ENCODE measurements around the gene B3GNT2. TPM values are rescaled to one million over a fixed set of nuclear protein-coding genes. Genes with fewer than 3 reads are reported as not detected.
A peak's percentile ranks its signal among the peaks of the same experiment; 100 is the strongest.

The B3GNT2 gene
- total and polyA plus RNA-seq, 9 of the 15 experiments (the other 6 are each of a cell fraction or from before 2014, with no cell fraction given): 6.0 to 38.9 (median 25.0) TPM

DNA sequence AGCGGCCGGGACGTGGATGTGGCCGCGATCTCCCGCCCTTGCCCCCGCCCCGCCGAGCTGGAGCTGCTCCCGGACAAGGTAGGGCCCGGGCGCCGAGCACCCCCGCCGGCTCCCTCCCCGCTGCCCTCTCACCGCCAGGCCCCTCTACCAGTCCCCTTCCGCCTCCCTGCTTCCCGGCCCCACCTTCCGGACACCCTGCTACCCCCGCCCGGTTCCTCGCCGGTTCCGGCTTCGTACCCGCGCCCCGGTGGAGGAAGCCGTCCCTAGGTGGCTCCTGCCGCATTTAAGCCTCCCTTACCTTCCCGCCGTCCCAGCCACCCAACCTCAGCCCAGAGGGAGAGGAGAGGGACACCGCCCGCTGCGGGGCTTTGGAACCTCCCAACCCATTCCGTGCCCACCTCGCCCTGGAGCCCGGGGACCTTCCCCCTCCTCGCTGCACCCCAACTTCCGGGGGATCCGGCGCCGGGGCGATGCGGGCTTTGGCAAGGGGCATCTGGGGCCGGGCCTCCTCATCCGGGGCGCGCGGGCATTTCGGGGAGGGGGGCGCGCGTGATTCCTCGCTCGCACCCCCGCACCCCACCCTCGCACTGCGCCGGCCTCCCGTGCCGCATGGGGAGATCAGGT, 475 bp downstream of the B3GNT2 start:
- Histone ChIP-seq H3K27ac (ENCODE audit: extremely low read depth, low read depth, low read length) (peak overlapping the region; percentile 70), H3K4me3 (peak overlapping the region; percentile 79), H3K36me3 (ENCODE audit: control insufficient read depth, insufficient read depth, low read length) (no peaks in the 10 kb centered on the region), H3K9me1 (ENCODE audit: control insufficient read depth, insufficient read depth, low read length) (no peaks in the 10 kb centered on the region), H3K4me1 (replicated peaks in 1 of 2; ENCODE audit: control insufficient read depth in 2 of 2, insufficient read depth in 2 of 2, low read length in 2 of 2) (peaks cover 28 to 36% of the 10 kb centered on the region in 2 experiments), H3K9ac (ENCODE audit: insufficient read depth in 1 of 2, low read depth in 2 of 2, low read length in 2 of 2) (peak overlapping the region; percentile 71 to 98), H3K27me3 (ENCODE audit: control insufficient read depth in 2 of 2, insufficient read depth in 2 of 2, low read length in 2 of 2) (no peaks in the 10 kb centered on the region), H2AFZ (ENCODE audit: low read depth, low read length) (peak overlapping the region; percentile 66), H3K79me2 (ENCODE audit: control insufficient read depth, insufficient read depth, low read length) (peaks cover 55% of the 10 kb centered on the region), H3K9me3 (replicated peaks; ENCODE audit: control insufficient read depth, insufficient read depth, low read depth, low read length) (no peaks in the 10 kb centered on the region), H4K20me1 (replicated peaks; ENCODE audit: control insufficient read depth, insufficient read depth, low read length) (peaks cover 21% of the 10 kb centered on the region; the same call in 1 of the 2 replicates), H3K4me2 (ENCODE audit: insufficient read depth, low read length) (peak overlapping the region; percentile 73)
- in situ Hi-C loops (cut with MboI): no loop called here
- BruUV-seq (replicated peaks): no TSS peak
- ChIA-PET CTCF (ENCODE audit: low intra/inter-chr PET ratio) (no interaction called here), POLR2A (interaction anchor here (0.5 to 0.6 kb wide), 2 partner anchors 138 to 286 kb away, joined by 3 read pairs; no protein-coding TSS in a partner anchor)
- DNase-seq (ENCODE audit: extremely low read depth in 1 of 4, low spot score in 3 of 4): peak; percentile 60 to 82 (median 76)
- FAIRE-seq: no peak
- intact Hi-C loops (cut with micrococcal nuclease): loop anchor here (2.0 to 5.0 kb wide), 2 partner anchors 100 to 279 kb away; no protein-coding TSS in a partner anchor
- peak; percentile 69 for ATAC-seq
- 0% methylated on average over 38 of the region's 63 CpGs for WGBS (ENCODE audit: insufficient coverage, low coverage, missing lambda C conversion rate)
- TF ChIP-seq, protein P1, sequence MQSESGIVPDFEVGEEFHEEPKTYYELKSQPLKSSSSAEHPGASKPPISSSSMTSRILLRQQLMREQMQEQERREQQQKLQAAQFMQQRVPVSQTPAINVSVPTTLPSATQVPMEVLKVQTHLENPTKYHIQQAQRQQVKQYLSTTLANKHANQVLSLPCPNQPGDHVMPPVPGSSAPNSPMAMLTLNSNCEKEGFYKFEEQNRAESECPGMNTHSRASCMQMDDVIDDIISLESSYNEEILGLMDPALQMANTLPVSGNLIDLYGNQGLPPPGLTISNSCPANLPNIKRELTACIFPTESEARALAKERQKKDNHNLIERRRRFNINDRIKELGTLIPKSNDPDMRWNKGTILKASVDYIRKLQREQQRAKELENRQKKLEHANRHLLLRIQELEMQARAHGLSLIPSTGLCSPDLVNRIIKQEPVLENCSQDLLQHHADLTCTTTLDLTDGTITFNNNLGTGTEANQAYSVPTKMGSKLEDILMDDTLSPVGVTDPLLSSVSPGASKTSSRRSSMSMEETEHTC (IDR thresholded peaks at IDR 0.05): peak; percentile 34; the same call in 1 of the 2 replicates
- TF ChIP-seq RBM22 (IDR thresholded peaks at IDR 0.05; ENCODE audit: low read depth, low read length, poor library complexity, severe bottlenecking) (peak; percentile 24), POLR2H (tag; IDR thresholded peaks at IDR 0.05; ENCODE audit: low read depth) (no peak), FIP1L1 (IDR thresholded peaks at IDR 0.05; ENCODE audit: low read depth, low read length, poor library complexity, severe bottlenecking) (peak; percentile 29), ZNF274 (IDR thresholded peaks at IDR 0.05; ENCODE audit: borderline replicate concordance, low read depth, low read length) (no peak), NFIX (CRISPR knock-in tag; IDR thresholded peaks at IDR 0.05; ENCODE audit: low read depth) (no peak), CBX3 (IDR thresholded peaks at IDR 0.05; ENCODE audit: borderline replicate concordance in 1 of 2, low read length in 2 of 2) (no peak), TEAD1 (CRISPR knock-in tag; IDR thresholded peaks at IDR 0.05) (0 out of 4 replicates have a peak, but pooled peaks of 1 of the 2 experiments have one; percentile 13)
- TF ChIP-seq, protein P2, sequence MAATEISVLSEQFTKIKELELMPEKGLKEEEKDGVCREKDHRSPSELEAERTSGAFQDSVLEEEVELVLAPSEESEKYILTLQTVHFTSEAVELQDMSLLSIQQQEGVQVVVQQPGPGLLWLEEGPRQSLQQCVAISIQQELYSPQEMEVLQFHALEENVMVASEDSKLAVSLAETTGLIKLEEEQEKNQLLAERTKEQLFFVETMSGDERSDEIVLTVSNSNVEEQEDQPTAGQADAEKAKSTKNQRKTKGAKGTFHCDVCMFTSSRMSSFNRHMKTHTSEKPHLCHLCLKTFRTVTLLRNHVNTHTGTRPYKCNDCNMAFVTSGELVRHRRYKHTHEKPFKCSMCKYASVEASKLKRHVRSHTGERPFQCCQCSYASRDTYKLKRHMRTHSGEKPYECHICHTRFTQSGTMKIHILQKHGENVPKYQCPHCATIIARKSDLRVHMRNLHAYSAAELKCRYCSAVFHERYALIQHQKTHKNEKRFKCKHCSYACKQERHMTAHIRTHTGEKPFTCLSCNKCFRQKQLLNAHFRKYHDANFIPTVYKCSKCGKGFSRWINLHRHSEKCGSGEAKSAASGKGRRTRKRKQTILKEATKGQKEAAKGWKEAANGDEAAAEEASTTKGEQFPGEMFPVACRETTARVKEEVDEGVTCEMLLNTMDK (IDR thresholded peaks at IDR 0.05; ENCODE audit: borderline replicate concordance, insufficient read depth, low read depth, low read length, poor library complexity, severe bottlenecking): peak; percentile 9
- TF ChIP-seq, protein P3, sequence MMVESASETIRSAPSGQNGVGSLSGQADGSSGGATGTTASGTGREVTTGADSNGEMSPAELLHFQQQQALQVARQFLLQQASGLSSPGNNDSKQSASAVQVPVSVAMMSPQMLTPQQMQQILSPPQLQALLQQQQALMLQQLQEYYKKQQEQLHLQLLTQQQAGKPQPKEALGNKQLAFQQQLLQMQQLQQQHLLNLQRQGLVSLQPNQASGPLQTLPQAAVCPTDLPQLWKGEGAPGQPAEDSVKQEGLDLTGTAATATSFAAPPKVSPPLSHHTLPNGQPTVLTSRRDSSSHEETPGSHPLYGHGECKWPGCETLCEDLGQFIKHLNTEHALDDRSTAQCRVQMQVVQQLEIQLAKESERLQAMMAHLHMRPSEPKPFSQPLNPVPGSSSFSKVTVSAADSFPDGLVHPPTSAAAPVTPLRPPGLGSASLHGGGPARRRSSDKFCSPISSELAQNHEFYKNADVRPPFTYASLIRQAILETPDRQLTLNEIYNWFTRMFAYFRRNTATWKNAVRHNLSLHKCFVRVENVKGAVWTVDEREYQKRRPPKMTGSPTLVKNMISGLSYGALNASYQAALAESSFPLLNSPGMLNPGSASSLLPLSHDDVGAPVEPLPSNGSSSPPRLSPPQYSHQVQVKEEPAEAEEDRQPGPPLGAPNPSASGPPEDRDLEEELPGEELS (CRISPR knock-in tag; IDR thresholded peaks at IDR 0.05; ENCODE audit: borderline replicate concordance): peak; percentile 60; the same call in 1 of the 2 replicates
- TF ChIP-seq, protein P4, sequence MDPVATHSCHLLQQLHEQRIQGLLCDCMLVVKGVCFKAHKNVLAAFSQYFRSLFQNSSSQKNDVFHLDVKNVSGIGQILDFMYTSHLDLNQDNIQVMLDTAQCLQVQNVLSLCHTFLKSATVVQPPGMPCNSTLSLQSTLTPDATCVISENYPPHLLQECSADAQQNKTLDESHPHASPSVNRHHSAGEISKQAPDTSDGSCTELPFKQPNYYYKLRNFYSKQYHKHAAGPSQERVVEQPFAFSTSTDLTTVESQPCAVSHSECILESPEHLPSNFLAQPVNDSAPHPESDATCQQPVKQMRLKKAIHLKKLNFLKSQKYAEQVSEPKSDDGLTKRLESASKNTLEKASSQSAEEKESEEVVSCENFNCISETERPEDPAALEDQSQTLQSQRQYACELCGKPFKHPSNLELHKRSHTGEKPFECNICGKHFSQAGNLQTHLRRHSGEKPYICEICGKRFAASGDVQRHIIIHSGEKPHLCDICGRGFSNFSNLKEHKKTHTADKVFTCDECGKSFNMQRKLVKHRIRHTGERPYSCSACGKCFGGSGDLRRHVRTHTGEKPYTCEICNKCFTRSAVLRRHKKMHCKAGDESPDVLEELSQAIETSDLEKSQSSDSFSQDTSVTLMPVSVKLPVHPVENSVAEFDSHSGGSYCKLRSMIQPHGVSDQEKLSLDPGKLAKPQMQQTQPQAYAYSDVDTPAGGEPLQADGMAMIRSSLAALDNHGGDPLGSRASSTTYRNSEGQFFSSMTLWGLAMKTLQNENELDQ (CRISPR knock-in tag; IDR thresholded peaks at IDR 0.05; ENCODE audit: borderline replicate concordance): 0 out of 2 replicates have a peak, but pooled peaks have one; percentile 49

Measured in K562 (cell line).